Upper lobe of left lung (tissue), 6 donors: ENCODE results near the gene TSC22D2. TPM values are rescaled to one million over a fixed set of nuclear protein-coding genes. Genes with fewer than 3 reads are reported as not detected.

Source experiments
- ATAC-seq, 2 donors: fragments of 200-7000 bp; cut with Tn5 transposase; one replicate each; pipeline ENCODE4 v1.9.1; 2022; ENCODE audit warnings: mild to moderate bottlenecking in 2 of 2, moderate library complexity in 2 of 2; ENCODE audit not compliant: low FRiP score in 2 of 2
- DNase-seq, 2 donors: peaks; one replicate each; pipeline ENCODE4 v3.0.0-alpha.2; 2019 to 2020
- H3K27ac ChIP-seq, 4 donors: fragments of 200-600 bp; sonication (generic); one replicate each; pipeline ENCODE4 v1.5.1; 2016 to 2019
- H3K27me3 ChIP-seq, 4 donors: fragments of 200-600 bp; sonication (generic); one replicate each; pipeline ENCODE4 v1.5.1; 2017 to 2019
- H3K36me3 ChIP-seq, 4 donors: fragments of 200-600 bp; sonication (generic); one replicate each; pipeline ENCODE4 v1.5.1; 2016 to 2019
- H3K4me1 ChIP-seq, 4 donors: fragments of 200-600 bp; sonication (generic); one replicate each; pipeline ENCODE4 v1.5.1; 2018 to 2019
- H3K4me3 ChIP-seq, 4 donors: fragments of 200-600 bp; sonication (generic); one replicate each; pipeline ENCODE4 v1.5.1; 2017 to 2019; ENCODE audit warnings: mild to moderate bottlenecking in 2 of 4, moderate library complexity in 1 of 4
- H3K9me3 ChIP-seq, 4 donors: fragments of 200-600 bp; sonication (generic); one replicate each; pipeline ENCODE4 v1.5.1; 2018 to 2019
- CTCF ChIP-seq, 6 experiments: fragments of 450-650 bp in 4 of 6; fragments of 200-600 bp in 2 of 6; sonication (generic) in 2 of 6; IDR thresholded peaks; one replicate each; pipeline ENCODE4 v1.5.1; 2016 to 2019; ENCODE audit warnings: antibody characterized with exemption in 6 of 6
- EP300 ChIP-seq, 4 donors: sonication (generic); formaldehyde crosslinking; IDR thresholded peaks; one replicate each; pipeline ENCODE4 v1.5.1; 2017; ENCODE audit warnings: antibody characterized with exemption in 4 of 4, control low read depth in 2 of 4
- POLR2A ChIP-seq, 4 donors: fragments of 450-650 bp; IDR thresholded peaks; one replicate each; pipeline ENCODE4 v1.5.1; 2016 to 2017; ENCODE audit warnings: antibody characterized with exemption in 4 of 4, mild to moderate bottlenecking in 2 of 4
- POLR2AphosphoS5 ChIP-seq, 2 donors: sonication (generic); formaldehyde crosslinking; IDR thresholded peaks; one replicate each; pipeline ENCODE4 v1.5.1; 2017; ENCODE audit warnings: antibody characterized with exemption in 2 of 2
- WGBS, 2 donors: methylation state at CpG; one replicate each; pipeline ENCODE4 v1.1.5; 2017 to 2018; 5-methylcytosine and 5-hydroxymethylcytosine counted together
- total RNA-seq, 6 donors: library from RNA; depleted of rRNA in 4 of 6; stranded (reverse); fragments of >200 nt in 4 of 6; gene quantifications; one replicate each; pipeline versions ENCODE4 v1.1.0 to v1.2.1, GENCODE V29; 2016 to 2021
- donor health status: DM: no; HTN: no; CAD: no; lungs with moderate emphysema.
- donor health status: DM: no; HTN: yes; CAD: no; lungs with severe emphysema.

The TSC22D2 gene
- total RNA-seq, 6 donors from 2014 or later = 18.3 to 31.4 (median 25.5) TPM

GRCh38 chr3:150429767-150430671 is 21.9 kb downstream of the TSC22D2 start:
- ATAC-seq (no peak), DNase-seq (no peak)
- no peak for TF ChIP-seq POLR2AphosphoS5 (IDR thresholded peaks at IDR 0.05)
- Histone ChIP-seq H3K4me1 (peaks cover 0 to 35% (median 19%) of the 10 kb centered on the region in 4 donors), H3K36me3 (no peaks in the 10 kb centered on the region), H3K27me3 (no peaks in the 10 kb centered on the region), H3K27ac (no peak overlapping the region), H3K4me3 (no peak overlapping the region), H3K9me3 (no peaks in the 10 kb centered on the region)
- 47 to 56% methylated on average over 2 of the region's 2 CpGs for whole genome bisulfite sequencing, 2 donors

GRCh38 chr3:150433347-150433746 is 25.2 kb downstream of the TSC22D2 start:
- 94% methylated on average over 5 of the region's 5 CpGs for WGBS, 2 donors
- H3K36me3 ChIP-seq = no peaks in the 10 kb centered on the region
- H3K27ac ChIP-seq = no peak overlapping the region
- DNase-seq = no peak
- ATAC-seq = no peak
- no peaks in the 10 kb centered on the region for H3K27me3 ChIP-seq
- no peak overlapping the region for H3K4me3 ChIP-seq
- no peak for TF ChIP-seq POLR2A (IDR thresholded peaks at IDR 0.05)
- TF ChIP-seq EP300 (IDR thresholded peaks at IDR 0.05) = no peak
- no peak for TF ChIP-seq POLR2AphosphoS5 (IDR thresholded peaks at IDR 0.05)
- no peak for TF ChIP-seq CTCF (IDR thresholded peaks at IDR 0.05)
- H3K9me3 ChIP-seq = no peaks in the 10 kb centered on the region
- peaks cover 4 to 32% (median 26%) of the 10 kb centered on the region in 4 donors for H3K4me1 ChIP-seq

GRCh38 chr3:150434234-150434633 is 26.1 kb downstream of the TSC22D2 start:
- WGBS, 2 donors = 68 to 74% methylated on average over 4 of the region's 4 CpGs
- H3K27me3 ChIP-seq = no peaks in the 10 kb centered on the region
- peaks cover 4 to 23% (median 22%) of the 10 kb centered on the region in 4 donors for H3K4me1 ChIP-seq
- ATAC-seq = peak in 1 of 2 donors; percentile 54
- TF ChIP-seq POLR2AphosphoS5 (IDR thresholded peaks at IDR 0.05) = no peak
- no peak for TF ChIP-seq EP300 (IDR thresholded peaks at IDR 0.05)
- no peak for TF ChIP-seq POLR2A (IDR thresholded peaks at IDR 0.05)
- TF ChIP-seq CTCF (IDR thresholded peaks at IDR 0.05) = no peak
- DNase-seq = no peak
- H3K27ac ChIP-seq = no peak overlapping the region
- no peak overlapping the region for H3K4me3 ChIP-seq
- no peaks in the 10 kb centered on the region for H3K36me3 ChIP-seq
- no peaks in the 10 kb centered on the region for H3K9me3 ChIP-seq

- Histone ChIP-seq H3K9me3 (no peaks in the 10 kb centered on the region), H3K36me3 (no peaks in the 10 kb centered on the region), H3K4me3 (no peak overlapping the region), H3K27ac (no peak overlapping the region), H3K27me3 (no peaks in the 10 kb centered on the region), H3K4me1 (peaks cover 4 to 16% (median 15%) of the 10 kb centered on the region in 4 donors)
- no peak for DNase-seq
- TF ChIP-seq POLR2AphosphoS5 (IDR thresholded peaks at IDR 0.05) (no peak), POLR2A (IDR thresholded peaks at IDR 0.05) (no peak), CTCF (IDR thresholded peaks at IDR 0.05) (no peak), EP300 (IDR thresholded peaks at IDR 0.05) (no peak)
- no peak for ATAC-seq
- WGBS, 2 donors = 57 to 62% methylated on average over 5 of the region's 5 CpGs
Observed at GRCh38 chr3:150436161-150436560, 28.1 kb downstream of the TSC22D2 start.

- Histone ChIP-seq H3K9me3 (no peaks in the 10 kb centered on the region), H3K27ac (no peak overlapping the region), H3K4me3 (no peak overlapping the region), H3K4me1 (peaks cover 4 to 15% (median 6%) of the 10 kb centered on the region in 4 donors), H3K36me3 (no peaks in the 10 kb centered on the region), H3K27me3 (no peaks in the 10 kb centered on the region)
- WGBS, 2 donors = 76 to 77% methylated on average over 3 of the region's 3 CpGs
- no peak for DNase-seq
- TF ChIP-seq POLR2AphosphoS5 (IDR thresholded peaks at IDR 0.05) (no peak), EP300 (IDR thresholded peaks at IDR 0.05) (no peak), POLR2A (IDR thresholded peaks at IDR 0.05) (no peak), CTCF (IDR thresholded peaks at IDR 0.05) (no peak)
- ATAC-seq = no peak
Observed at GRCh38 chr3:150439657-150440056, 31.6 kb downstream of the TSC22D2 start.
